Naive thymus-derived CD4-positive, alpha-beta T cell (primary cell): ENCODE results near the gene RAD51B. TPM values are rescaled to one million over a fixed set of nuclear protein-coding genes. Genes with fewer than 3 reads are reported as not detected.
A peak's percentile ranks its signal among the peaks of the same experiment; 100 is the strongest.

ENCODE experiments used
- ATAC-seq: fragments of 150-1000 bp; cut with Tn5 transposase; 2 replicates; pipeline ENCODE4 v1.10.0; 2021; ENCODE audit warnings: mild to moderate bottlenecking, moderate library complexity
- CTCF ChIA-PET: fragments of 350-600 bp; sonication (Branson Sonifier 250); formaldehyde crosslinking; loops from one replicate; lab custom pipeline; 2021; ENCODE audit warnings: antibody characterized with exemption; lab: Charles Lee
- POLR2A ChIA-PET: fragments of 350-600 bp; sonication (Branson Sonifier 250); formaldehyde crosslinking; loops from one replicate; lab custom pipeline; 2021; ENCODE audit warnings: antibody characterized with exemption, inconsistent platforms; lab: Charles Lee
- DNase-seq, 9 donors: peaks; one replicate each; pipeline versions ENCODE4 v3.0.0 to v3.0.0-alpha.2; 2020 to 2022; ENCODE audit warnings: mixed read lengths in 1 of 9
- H3K27ac ChIP-seq: one replicate; pipeline ENCODE4 v1.7.0; 2013; ENCODE audit warnings: mild to moderate bottlenecking, low read depth, low read length, moderate library complexity
- H3K27me3 ChIP-seq, 2 donors: one replicate each; pipeline ENCODE4 v1.7.0; 2013; ENCODE audit warnings: low read length in 2 of 2, mild to moderate bottlenecking in 2 of 2, moderate library complexity in 2 of 2; ENCODE audit not compliant: control insufficient read depth in 2 of 2, insufficient read depth in 2 of 2
- H3K36me3 ChIP-seq, 3 experiments: 1 replicate in 2 of 3; 2 replicates in 1 of 3; pipeline ENCODE4 v1.7.0; 2013; ENCODE audit warnings: low read length in 3 of 3, mild to moderate bottlenecking in 3 of 3, moderate library complexity in 1 of 3; ENCODE audit not compliant: insufficient read depth in 3 of 3, control insufficient read depth in 2 of 3
- H3K4me1 ChIP-seq, 2 donors: one replicate each; pipeline ENCODE4 v1.7.0; 2013; ENCODE audit warnings: low read length in 2 of 2, mild to moderate bottlenecking in 2 of 2, moderate library complexity in 1 of 2; ENCODE audit not compliant: control insufficient read depth in 2 of 2, insufficient read depth in 2 of 2
- H3K4me3 ChIP-seq: 2 replicates; pipeline ENCODE4 v1.7.0; 2013; ENCODE audit warnings: mild to moderate bottlenecking, low read length
- H3K9me3 ChIP-seq, 3 experiments: 1 replicate in 2 of 3; 2 replicates in 1 of 3; pipeline ENCODE4 v1.7.0; 2013; ENCODE audit warnings: low read length in 3 of 3; ENCODE audit not compliant: control insufficient read depth in 2 of 3
- H3K27ac Mint-ChIP-seq, 9 donors: one replicate each; pipeline ENCODE4 v1.8.0; 2020 to 2022; ENCODE audit warnings: mixed read lengths in 9 of 9, mild to moderate bottlenecking in 8 of 9, moderate library complexity in 5 of 9, inconsistent platforms in 2 of 9
- H3K27me3 Mint-ChIP-seq, 5 donors: one replicate each; pipeline ENCODE4 v1.8.0; 2021 to 2022; ENCODE audit warnings: mixed read lengths in 5 of 5, mild to moderate bottlenecking in 1 of 5
- H3K36me3 Mint-ChIP-seq, 5 donors: one replicate each; pipeline ENCODE4 v1.8.0; 2020 to 2022; ENCODE audit warnings: mixed read lengths in 5 of 5, mild to moderate bottlenecking in 3 of 5, inconsistent platforms in 1 of 5
- H3K4me1 Mint-ChIP-seq, 7 donors: one replicate each; pipeline ENCODE4 v1.8.0; 2020 to 2022; ENCODE audit warnings: mixed read lengths in 7 of 7, mild to moderate bottlenecking in 3 of 7, inconsistent platforms in 1 of 7
- H3K4me3 Mint-ChIP-seq, 10 donors: one replicate each; pipeline ENCODE4 v1.8.0; 2020 to 2022; ENCODE audit warnings: mild to moderate bottlenecking in 10 of 10, mixed read lengths in 10 of 10, moderate library complexity in 6 of 10, inconsistent platforms in 2 of 10
- H3K9me3 Mint-ChIP-seq, 11 donors: one replicate each; pipeline ENCODE4 v1.8.0; 2020 to 2022; ENCODE audit warnings: mixed read lengths in 11 of 11, mild to moderate bottlenecking in 4 of 11, inconsistent platforms in 1 of 11, moderate library complexity in 1 of 11
- intact Hi-C, 2 donors: fragments of 100-400 bp; cut with micrococcal nuclease; formaldehyde crosslinking; loops; one replicate each; pipeline ENCODE4 v1.15.1; 2023
- polyA plus RNA-seq, 2 donors: library from polyadenylated mRNA; unstranded; fragments of 300-500 nt; fragmentation: Illumina TruSeq; gene quantifications; one replicate each; pipeline ENCODE4 v1.2.3, GENCODE V29; 2021
- total RNA-seq, 6 experiments: library from RNA in 5 of 6; stranded (reverse) in 5 of 6; gene quantifications; 1 replicate in 5 of 6; 2 replicates in 1 of 6; pipeline ENCODE4 v1.2.3 and lab custom pipeline; 2021 to 2026

RAD51B gene
- total and polyA plus RNA-seq, 7 experiments from 2014 or later: 15.0 to 42.2 (median 28.8) TPM

DNA sequence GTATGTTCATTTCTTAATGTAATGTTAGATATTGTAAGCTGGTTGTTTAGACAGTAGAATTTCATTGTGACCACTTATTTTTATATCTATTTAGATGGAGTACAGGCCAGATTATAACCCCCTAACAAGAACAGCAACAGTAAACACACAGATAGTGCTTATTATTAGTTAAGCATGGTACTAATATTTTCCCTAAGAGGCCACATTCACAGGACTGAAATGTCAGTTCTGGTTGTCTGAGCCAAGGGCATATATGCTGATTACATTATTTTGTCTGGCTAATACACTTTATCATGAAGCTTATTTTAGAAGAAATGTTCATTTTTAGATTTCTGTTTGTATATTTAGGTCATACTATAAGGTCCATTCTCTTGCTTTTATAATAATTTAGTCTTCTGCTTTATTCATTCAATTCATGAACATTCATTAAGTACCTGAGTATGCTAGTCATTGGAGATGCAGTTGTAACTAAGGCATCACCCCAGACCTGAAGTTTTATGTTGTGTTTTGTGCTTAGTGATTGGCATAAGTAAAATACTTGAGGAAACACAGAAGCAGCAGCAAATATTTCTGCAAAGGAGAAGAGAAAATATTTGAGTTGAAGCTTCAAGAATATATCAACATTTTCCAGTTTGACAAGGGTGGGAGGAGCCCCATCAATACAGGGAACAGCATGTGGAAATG is 413.7 kb downstream of the RAD51B start:
- no peaks in the 10 kb centered on the region for H3K27me3 ChIP-seq
- ChIA-PET POLR2A (no interaction called here), CTCF (interaction anchor here (0.7 kb wide), 1 partner anchor 583 kb away, joined by 3 read pairs; no protein-coding TSS in a partner anchor)
- H3K36me3 Mint-ChIP-seq: peaks cover 0 to 4% (median 0%) of the 10 kb centered on the region in 5 donors
- no peaks in the 10 kb centered on the region for H3K27me3 Mint-ChIP-seq
- H3K27ac Mint-ChIP-seq: no peak overlapping the region
- DNase-seq (no peak), ATAC-seq (no peak)
- H3K4me3 Mint-ChIP-seq: no peak overlapping the region
- no peaks in the 10 kb centered on the region for H3K9me3 ChIP-seq
- H3K36me3 ChIP-seq: no peaks in the 10 kb centered on the region
- no peaks in the 10 kb centered on the region for H3K9me3 Mint-ChIP-seq
- no peaks in the 10 kb centered on the region for H3K4me1 ChIP-seq
- intact Hi-C loops: no loop called here
- no peak overlapping the region for H3K4me3 ChIP-seq
- peaks cover 0 to 2% (median 0%) of the 10 kb centered on the region in 7 donors for H3K4me1 Mint-ChIP-seq
- no peak overlapping the region for H3K27ac ChIP-seq

DNA sequence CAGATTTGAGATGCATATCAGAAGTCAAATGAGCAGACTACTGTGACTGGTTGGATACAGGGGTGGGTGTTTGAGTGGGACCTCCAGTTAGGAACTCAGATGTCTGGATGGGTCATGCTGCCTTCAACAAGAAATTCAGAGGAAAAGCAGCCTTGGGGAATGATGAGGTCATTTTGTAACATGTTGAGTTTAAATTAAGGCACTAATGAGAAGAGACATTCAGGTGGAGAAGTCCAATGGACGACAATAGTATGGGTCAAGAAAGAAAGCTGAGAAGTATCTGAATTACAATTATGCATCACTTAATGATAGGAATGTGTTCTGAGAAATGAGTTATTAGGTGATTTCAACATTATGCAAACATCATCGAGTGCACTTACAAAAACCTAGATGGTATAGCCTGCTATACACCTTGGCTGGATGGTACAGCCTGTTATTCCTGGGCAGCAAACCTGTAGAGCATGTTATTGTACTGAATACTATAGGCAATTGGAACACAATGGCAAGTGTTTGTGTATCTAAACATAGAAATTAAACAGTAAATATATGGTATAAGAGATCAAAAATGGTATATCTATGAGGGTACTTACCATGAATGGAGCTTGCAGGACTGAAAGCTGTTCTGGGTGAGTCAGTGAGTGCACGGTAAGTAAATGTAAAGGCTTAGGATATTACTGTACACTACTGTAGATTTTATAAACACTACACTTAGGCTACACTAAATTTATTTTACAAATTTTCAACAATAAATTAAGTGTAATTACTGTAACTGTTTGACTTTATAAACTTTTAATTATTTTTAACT is 414.7 kb downstream of the RAD51B start:
- Mint-ChIP-seq H3K27me3 (no peaks in the 10 kb centered on the region), H3K36me3 (peaks cover 0 to 6% (median 1%) of the 10 kb centered on the region in 5 donors), H3K27ac (no peak overlapping the region), H3K9me3 (no peaks in the 10 kb centered on the region), H3K4me3 (no peak overlapping the region), H3K4me1 (peaks cover 0 to 5% (median 0%) of the 10 kb centered on the region in 7 donors)
- ChIA-PET CTCF (interaction anchor here (0.7 kb wide), 1 partner anchor 582 kb away, joined by 3 read pairs; no protein-coding TSS in a partner anchor), POLR2A (interaction anchor here (0.6 kb wide), 1 partner anchor 555 kb away, joined by 6 read pairs; no protein-coding TSS in a partner anchor)
- Histone ChIP-seq H3K4me1 (no peaks in the 10 kb centered on the region), H3K9me3 (no peaks in the 10 kb centered on the region), H3K36me3 (no peaks in the 10 kb centered on the region), H3K27ac (no peak overlapping the region), H3K4me3 (no peak overlapping the region), H3K27me3 (no peaks in the 10 kb centered on the region)
- intact Hi-C loops: no loop called here
- DNase-seq (no peak), ATAC-seq (no peak)

DNA sequence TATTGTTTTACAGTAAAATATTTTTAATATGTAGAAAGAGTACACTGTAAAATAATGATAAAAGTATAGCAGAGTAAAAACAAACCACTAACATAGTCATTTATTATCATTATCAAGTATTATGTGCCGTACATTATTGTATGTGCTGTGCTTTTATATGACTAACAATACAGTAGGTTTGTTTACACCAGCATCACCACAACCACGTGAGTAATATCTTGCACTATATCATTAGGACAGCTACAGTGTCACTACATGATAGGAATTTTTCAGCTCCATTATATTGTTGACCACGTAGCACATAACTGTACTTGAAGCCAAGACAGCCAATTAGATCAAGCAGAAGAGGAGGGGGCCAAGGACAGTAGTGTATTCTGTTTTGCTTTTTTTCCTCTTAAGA is 415.4 kb downstream of the RAD51B start:
- Mint-ChIP-seq H3K36me3 (peaks cover 0 to 6% (median 3%) of the 10 kb centered on the region in 5 donors), H3K9me3 (peaks cover 0 to 1% (median 0%) of the 10 kb centered on the region in 11 donors), H3K27me3 (no peaks in the 10 kb centered on the region), H3K4me3 (no peak overlapping the region), H3K4me1 (peaks cover 0 to 5% (median 0%) of the 10 kb centered on the region in 7 donors), H3K27ac (no peak overlapping the region)
- Histone ChIP-seq H3K9me3 (no peaks in the 10 kb centered on the region), H3K36me3 (no peaks in the 10 kb centered on the region), H3K27ac (no peak overlapping the region), H3K4me1 (no peaks in the 10 kb centered on the region), H3K4me3 (no peak overlapping the region), H3K27me3 (no peaks in the 10 kb centered on the region)
- intact Hi-C loops: no loop called here
- CTCF ChIA-PET: interaction anchor here (0.6 kb wide), 1 partner anchor 534 kb away, joined by 5 read pairs; no protein-coding TSS in a partner anchor
- no peak for DNase-seq
- POLR2A ChIA-PET: interaction anchor here (0.6 kb wide), 1 partner anchor 554 kb away, joined by 6 read pairs; no protein-coding TSS in a partner anchor
- no peak for ATAC-seq

GRCh38 chr14:68236582-68237458 is 417.2 kb downstream of the RAD51B start:
- H3K27me3 Mint-ChIP-seq: no peaks in the 10 kb centered on the region
- ChIA-PET POLR2A (no interaction called here), CTCF (no interaction called here)
- H3K36me3 Mint-ChIP-seq: peaks cover 0 to 6% (median 3%) of the 10 kb centered on the region in 5 donors
- peaks cover 0 to 5% (median 0%) of the 10 kb centered on the region in 7 donors for H3K4me1 Mint-ChIP-seq
- ATAC-seq (no peak), DNase-seq (no peak)
- no peak overlapping the region for H3K4me3 ChIP-seq
- H3K27ac ChIP-seq: no peak overlapping the region
- no peaks in the 10 kb centered on the region for H3K27me3 ChIP-seq
- peaks cover 0 to 1% (median 0%) of the 10 kb centered on the region in 11 donors for H3K9me3 Mint-ChIP-seq
- H3K4me3 Mint-ChIP-seq: no peak overlapping the region
- H3K27ac Mint-ChIP-seq: peak overlapping the region in 1 of 9 donors; percentile 54
- no peaks in the 10 kb centered on the region for H3K9me3 ChIP-seq
- H3K4me1 ChIP-seq: no peaks in the 10 kb centered on the region
- no peaks in the 10 kb centered on the region for H3K36me3 ChIP-seq
- intact Hi-C loops: no loop called here

- Histone ChIP-seq H3K4me1 (no peaks in the 10 kb centered on the region), H3K27ac (no peak overlapping the region), H3K9me3 (no peaks in the 10 kb centered on the region), H3K4me3 (no peak overlapping the region), H3K27me3 (no peaks in the 10 kb centered on the region), H3K36me3 (no peaks in the 10 kb centered on the region)
- Mint-ChIP-seq H3K4me1 (peaks cover 0 to 5% (median 0%) of the 10 kb centered on the region in 7 donors), H3K4me3 (no peak overlapping the region), H3K27ac (no peak overlapping the region), H3K9me3 (peaks cover 0 to 1% (median 0%) of the 10 kb centered on the region in 11 donors), H3K36me3 (peaks cover 0 to 6% (median 3%) of the 10 kb centered on the region in 5 donors), H3K27me3 (no peaks in the 10 kb centered on the region)
- intact Hi-C loops: no loop called here
- DNase-seq (no peak), ATAC-seq (no peak)
- POLR2A ChIA-PET: interaction anchor here (0.5 to 1.0 kb wide), 3 partner anchors 65 to 1534 kb away, joined by 3 to 7 read pairs (median 3); no protein-coding TSS in a partner anchor
- CTCF ChIA-PET: interaction anchor here (0.7 kb wide), 1 partner anchor 890 kb away, joined by 3 read pairs; no protein-coding TSS in a partner anchor
These were observed 419.0 kb downstream of the RAD51B start for GRCh38 chr14:68238551-68238950.

GRCh38 chr14:68238976-68239375 is 419.4 kb downstream of the RAD51B start:
- CTCF ChIA-PET: no interaction called here
- H3K4me3 Mint-ChIP-seq: no peak overlapping the region
- intact Hi-C loops: no loop called here
- H3K4me3 ChIP-seq: no peak overlapping the region
- H3K27me3 ChIP-seq: no peaks in the 10 kb centered on the region
- H3K4me1 Mint-ChIP-seq: peaks cover 0 to 5% (median 0%) of the 10 kb centered on the region in 7 donors
- no peak overlapping the region for H3K27ac Mint-ChIP-seq
- H3K36me3 Mint-ChIP-seq: peaks cover 0 to 6% (median 3%) of the 10 kb centered on the region in 5 donors
- peaks cover 0 to 1% (median 0%) of the 10 kb centered on the region in 11 donors for H3K9me3 Mint-ChIP-seq
- ATAC-seq (no peak), DNase-seq (no peak)
- no peaks in the 10 kb centered on the region for H3K36me3 ChIP-seq
- no peaks in the 10 kb centered on the region for H3K27me3 Mint-ChIP-seq
- no peaks in the 10 kb centered on the region for H3K4me1 ChIP-seq
- no peaks in the 10 kb centered on the region for H3K9me3 ChIP-seq
- no peak overlapping the region for H3K27ac ChIP-seq
- POLR2A ChIA-PET: interaction anchor here (0.7 kb wide), 1 partner anchor 66 kb away, joined by 3 read pairs; no protein-coding TSS in a partner anchor
